Choroid plexus epithelial cell (primary cell): ENCODE measurements around the gene AP4E1.
"Not testable (repeated sequence)": the region's sequence is repeated elsewhere in the genome, so short reads cannot be mapped to it uniquely, and the experiment has no call there.

Experiments
- DNase-seq: peaks from one replicate; pipeline ENCODE4 v3.0.0-alpha.2; 2010; ENCODE audit warnings: low read depth
- H3K4me3 ChIP-seq: 2 replicates; pipeline ENCODE4 v1.5.1; 2011; ENCODE audit warnings: low read depth, mild to moderate bottlenecking, control low read depth, low read length, moderate library complexity
- TF ChIP-seq, protein P1 (sequence below): conservative IDR thresholded peaks from 2 replicates; pipeline ENCODE4 v1.5.1; 2011; ENCODE audit warnings: low read depth, mild to moderate bottlenecking, control low read depth, inconsistent platforms, low read length, moderate library complexity

Gene AP4E1

GRCh38 chr15:50872832-50873426 lies 35.6 kb upstream of the AP4E1 start:
- no peak for DNase-seq
- H3K4me3 ChIP-seq = no peak overlapping the region
- TF ChIP-seq, protein P1, sequence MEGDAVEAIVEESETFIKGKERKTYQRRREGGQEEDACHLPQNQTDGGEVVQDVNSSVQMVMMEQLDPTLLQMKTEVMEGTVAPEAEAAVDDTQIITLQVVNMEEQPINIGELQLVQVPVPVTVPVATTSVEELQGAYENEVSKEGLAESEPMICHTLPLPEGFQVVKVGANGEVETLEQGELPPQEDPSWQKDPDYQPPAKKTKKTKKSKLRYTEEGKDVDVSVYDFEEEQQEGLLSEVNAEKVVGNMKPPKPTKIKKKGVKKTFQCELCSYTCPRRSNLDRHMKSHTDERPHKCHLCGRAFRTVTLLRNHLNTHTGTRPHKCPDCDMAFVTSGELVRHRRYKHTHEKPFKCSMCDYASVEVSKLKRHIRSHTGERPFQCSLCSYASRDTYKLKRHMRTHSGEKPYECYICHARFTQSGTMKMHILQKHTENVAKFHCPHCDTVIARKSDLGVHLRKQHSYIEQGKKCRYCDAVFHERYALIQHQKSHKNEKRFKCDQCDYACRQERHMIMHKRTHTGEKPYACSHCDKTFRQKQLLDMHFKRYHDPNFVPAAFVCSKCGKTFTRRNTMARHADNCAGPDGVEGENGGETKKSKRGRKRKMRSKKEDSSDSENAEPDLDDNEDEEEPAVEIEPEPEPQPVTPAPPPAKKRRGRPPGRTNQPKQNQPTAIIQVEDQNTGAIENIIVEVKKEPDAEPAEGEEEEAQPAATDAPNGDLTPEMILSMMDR = no peak

DNA sequence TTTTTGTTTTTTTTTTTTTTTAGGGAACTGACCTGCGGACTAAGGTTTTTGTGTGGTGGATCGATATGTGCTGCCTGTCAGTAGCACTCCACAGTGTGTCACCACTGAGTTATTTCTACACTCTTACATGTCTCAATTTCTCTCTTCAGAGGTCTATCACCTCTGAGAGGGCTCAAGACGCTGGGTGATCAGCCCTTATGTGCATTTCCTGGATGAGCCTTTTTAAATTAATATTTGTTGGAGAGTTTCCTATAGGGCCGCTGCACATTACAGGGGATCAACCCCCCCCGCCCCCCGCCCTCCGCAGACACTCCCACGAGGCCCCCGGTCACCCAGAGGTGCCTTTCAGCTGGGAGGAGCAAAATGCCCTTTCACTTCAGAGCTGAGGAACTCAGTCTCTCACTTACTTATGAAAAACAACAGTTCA lies 34.5 kb upstream of the AP4E1 start:
- H3K4me3 ChIP-seq = no peak overlapping the region
- TF ChIP-seq, protein P1 = no peak
- DNase-seq = no peak

DNA sequence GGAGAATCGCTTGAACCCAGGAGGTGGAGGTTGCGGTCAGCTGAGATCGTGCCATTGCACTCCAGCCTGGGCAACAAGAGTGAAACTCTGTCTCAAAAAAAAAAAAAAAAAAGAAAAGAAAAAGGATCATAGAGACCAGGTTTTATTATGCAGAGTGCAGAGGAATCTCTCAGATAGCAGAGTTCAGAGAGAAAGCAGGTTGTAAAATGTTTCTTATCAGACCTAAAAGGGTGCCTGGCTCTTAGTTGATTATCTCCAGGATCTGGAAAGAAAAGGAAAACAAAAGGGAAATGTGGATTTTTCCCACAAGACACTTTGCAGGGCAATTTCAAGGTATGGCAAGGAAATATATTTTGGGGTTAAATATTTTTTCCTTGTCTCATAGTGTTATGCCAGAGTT lies 33.2 kb upstream of the AP4E1 start:
- H3K4me3 ChIP-seq, DNase-seq: not testable (repeated sequence)

- TF ChIP-seq, protein P1 = no peak
- H3K4me3 ChIP-seq = peak overlapping the region; percentile 56
- DNase-seq = no peak
Measured at GRCh38 chr15:50876260-50876988, 32.1 kb upstream of the AP4E1 start.

DNA sequence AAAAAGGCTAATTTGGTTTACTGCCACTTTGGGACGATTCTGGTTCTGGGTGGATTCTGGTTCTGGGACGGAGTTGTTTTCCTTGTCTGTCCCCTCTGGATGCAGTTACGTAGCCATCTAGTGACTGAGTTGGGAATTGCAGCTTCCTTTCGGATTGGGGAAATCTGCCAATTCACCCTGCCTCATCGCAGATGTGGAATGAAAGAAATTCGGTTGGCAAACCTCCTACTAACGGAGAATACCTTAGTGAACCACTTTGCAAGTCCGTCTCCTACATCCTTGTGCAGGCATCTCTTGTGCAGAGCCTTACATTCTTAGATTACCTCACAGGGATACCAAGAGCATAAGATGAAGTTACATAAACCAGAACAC lies 31.5 kb upstream of the AP4E1 start:
- peak; percentile 97 for DNase-seq
- TF ChIP-seq, protein P1 = peak; percentile 99
- peak overlapping the region; percentile 56 for H3K4me3 ChIP-seq

- H3K4me3 ChIP-seq = no peak overlapping the region
- TF ChIP-seq, protein P1 = no peak
- DNase-seq = no peak
Measured at GRCh38 chr15:50879016-50879617, 29.4 kb upstream of the AP4E1 start.

GRCh38 chr15:50880206-50880605 lies 28.3 kb upstream of the AP4E1 start:
- TF ChIP-seq, protein P1 = no peak
- no peak for DNase-seq

More at GRCh38 chr15:50880206-50880605, 28.3 kb upstream of the AP4E1 start:
- no peak overlapping the region for H3K4me3 ChIP-seq
